Pancreas (tissue), 10 donors: ENCODE measurements around the gene ORM2. TPM values are rescaled to one million over a fixed set of nuclear protein-coding genes. Genes with fewer than 3 reads are reported as not detected.

ENCODE experiments used
- ATAC-seq, 4 donors: fragments of 200-7000 bp; cut with Tn5 transposase; one replicate each; pipeline versions ENCODE4 v1.8.0 to v1.9.1; 2020; ENCODE audit warnings: mild to moderate bottlenecking in 4 of 4, moderate library complexity in 4 of 4
- DNase-seq, 6 donors: peaks; one replicate each; pipeline ENCODE4 v3.0.0-alpha.2; 2020
- FAIRE-seq: peaks from 2 replicates; lab custom pipeline; 2012; peaks lifted over from hg19 to GRCh38; lab: Jason Lieb, UNC
- H3K27ac ChIP-seq, 4 donors: fragments of 200-600 bp; sonication (generic); 1 replicate in 3 of 4; 2 replicates in 1 of 4; pipeline versions ENCODE4 v1.5.0 to v1.8.0; 2020
- H3K27me3 ChIP-seq, 4 donors: fragments of 200-600 bp; one replicate each; pipeline ENCODE4 v1.8.0; 2021
- H3K36me3 ChIP-seq, 3 donors: fragments of 200-600 bp; sonication (generic) in 1 of 3; one replicate each; pipeline versions ENCODE4 v1.5.0 to v1.8.0; 2020 to 2021
- H3K4me1 ChIP-seq, 3 donors: fragments of 200-600 bp; one replicate each; pipeline ENCODE4 v1.8.0; 2021
- H3K4me3 ChIP-seq, 4 donors: fragments of 200-600 bp; sonication (generic) in 2 of 4; one replicate each; pipeline versions ENCODE4 v1.5.0 to v1.8.0; 2020 to 2021
- H3K9me3 ChIP-seq, 4 donors: fragments of 200-600 bp; one replicate each; pipeline ENCODE4 v1.8.0; 2021
- WGBS, 2 donors: extraction: QIAGEN DNeasy Blood & Tissue Kit; methylation state at CpG; one replicate each; pipeline ENCODE4 v1.1.7; 2013; 5-methylcytosine and 5-hydroxymethylcytosine counted together
- intact Hi-C, 3 donors: fragments of 100-400 bp; cut with DNase I; formaldehyde crosslinking; loops; one replicate each; pipeline versions ENCODE4 v1.11.1 to v1.14.2; 2022
- polyA plus RNA-seq, 2 donors: library from polyadenylated mRNA; stranded (reverse); fragments of 200-250 nt; gene quantifications; one replicate each; pipeline ENCODE4 v1.2.3, GENCODE V29; 2013
- total RNA-seq, 6 donors: library from RNA; stranded (reverse); fragmentation: NEBNext Ultra II Directional in 4 of 6; extraction: Animal tissue kit (Norgen Biotek cat#: 25700) in 4 of 6; gene quantifications; one replicate each; pipeline versions ENCODE4 v1.2.1 to v1.2.4, GENCODE V29; 2021 to 2023
- TF ChIP-seq, protein P1 (sequence below), 4 donors: fragments of 200-600 bp; sonication (generic) in 3 of 4; IDR thresholded peaks; one replicate each; pipeline versions ENCODE4 v1.5.0 to v1.8.0; 2021; ENCODE audit warnings: antibody characterized with exemption in 4 of 4
- donor health status: healthy with polysubstance abuse.
- donor health status: DM: no; HTN: no; CAD: no; lungs with moderate emphysema.
- donor health status: DM: no; HTN: no; CAD: no.
- donor health status: control.
- donor health status: control.
- donor health status: Bipolar disorder and iron deficiency.
- donor health status: DM: yes; HTN: yes; CAD: no.
- donor health status: DM: no; HTN: no; CAD: no.
- donor health status: DM: no; HTN: no; CAD: no.
- donor health status: DM: yes; HTN: yes; CAD: no.

Gene ORM2
- total and polyA plus RNA-seq, 8 donors: 0.12 to 3.1 (median 0.50) TPM; not detected in 4

DNA sequence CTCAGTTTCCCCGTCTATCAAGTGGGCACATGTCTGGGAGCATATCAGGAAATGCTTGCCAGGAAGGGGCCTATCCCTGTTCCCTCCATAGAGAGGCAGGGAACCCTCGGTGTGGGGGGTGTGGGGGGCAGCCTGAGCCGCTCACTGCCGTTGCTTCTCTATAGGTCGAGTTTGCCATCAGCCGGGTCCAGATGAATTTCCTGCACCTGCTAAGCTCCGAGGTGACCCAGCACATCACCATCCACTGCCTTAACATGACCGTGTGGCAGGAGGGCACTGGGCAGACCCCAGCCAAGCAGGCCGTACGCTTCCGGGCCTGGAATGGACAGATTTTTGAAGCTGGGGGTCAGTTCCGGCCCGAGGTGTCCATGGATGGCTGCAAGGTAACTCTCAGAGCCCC, 20.6 kb upstream of the ORM2 start:
- FAIRE-seq (no peak), ATAC-seq (no peak), DNase-seq (peak in 3 of 6 donors; percentile 3 to 37 (median 8))
- Histone ChIP-seq H3K27ac (no peak overlapping the region), H3K27me3 (no peaks in the 10 kb centered on the region), H3K9me3 (no peaks in the 10 kb centered on the region), H3K4me1 (no peaks in the 10 kb centered on the region), H3K36me3 (peaks cover 0 to 6% (median 0%) of the 10 kb centered on the region in 3 donors), H3K4me3 (no peak overlapping the region)
- TF ChIP-seq, protein P1, sequence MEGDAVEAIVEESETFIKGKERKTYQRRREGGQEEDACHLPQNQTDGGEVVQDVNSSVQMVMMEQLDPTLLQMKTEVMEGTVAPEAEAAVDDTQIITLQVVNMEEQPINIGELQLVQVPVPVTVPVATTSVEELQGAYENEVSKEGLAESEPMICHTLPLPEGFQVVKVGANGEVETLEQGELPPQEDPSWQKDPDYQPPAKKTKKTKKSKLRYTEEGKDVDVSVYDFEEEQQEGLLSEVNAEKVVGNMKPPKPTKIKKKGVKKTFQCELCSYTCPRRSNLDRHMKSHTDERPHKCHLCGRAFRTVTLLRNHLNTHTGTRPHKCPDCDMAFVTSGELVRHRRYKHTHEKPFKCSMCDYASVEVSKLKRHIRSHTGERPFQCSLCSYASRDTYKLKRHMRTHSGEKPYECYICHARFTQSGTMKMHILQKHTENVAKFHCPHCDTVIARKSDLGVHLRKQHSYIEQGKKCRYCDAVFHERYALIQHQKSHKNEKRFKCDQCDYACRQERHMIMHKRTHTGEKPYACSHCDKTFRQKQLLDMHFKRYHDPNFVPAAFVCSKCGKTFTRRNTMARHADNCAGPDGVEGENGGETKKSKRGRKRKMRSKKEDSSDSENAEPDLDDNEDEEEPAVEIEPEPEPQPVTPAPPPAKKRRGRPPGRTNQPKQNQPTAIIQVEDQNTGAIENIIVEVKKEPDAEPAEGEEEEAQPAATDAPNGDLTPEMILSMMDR (IDR thresholded peaks at IDR 0.05): no peak
- intact Hi-C loops: no loop called here
- 90 to 92% methylated on average over 13 of the region's 13 CpGs for WGBS, 2 donors

DNA sequence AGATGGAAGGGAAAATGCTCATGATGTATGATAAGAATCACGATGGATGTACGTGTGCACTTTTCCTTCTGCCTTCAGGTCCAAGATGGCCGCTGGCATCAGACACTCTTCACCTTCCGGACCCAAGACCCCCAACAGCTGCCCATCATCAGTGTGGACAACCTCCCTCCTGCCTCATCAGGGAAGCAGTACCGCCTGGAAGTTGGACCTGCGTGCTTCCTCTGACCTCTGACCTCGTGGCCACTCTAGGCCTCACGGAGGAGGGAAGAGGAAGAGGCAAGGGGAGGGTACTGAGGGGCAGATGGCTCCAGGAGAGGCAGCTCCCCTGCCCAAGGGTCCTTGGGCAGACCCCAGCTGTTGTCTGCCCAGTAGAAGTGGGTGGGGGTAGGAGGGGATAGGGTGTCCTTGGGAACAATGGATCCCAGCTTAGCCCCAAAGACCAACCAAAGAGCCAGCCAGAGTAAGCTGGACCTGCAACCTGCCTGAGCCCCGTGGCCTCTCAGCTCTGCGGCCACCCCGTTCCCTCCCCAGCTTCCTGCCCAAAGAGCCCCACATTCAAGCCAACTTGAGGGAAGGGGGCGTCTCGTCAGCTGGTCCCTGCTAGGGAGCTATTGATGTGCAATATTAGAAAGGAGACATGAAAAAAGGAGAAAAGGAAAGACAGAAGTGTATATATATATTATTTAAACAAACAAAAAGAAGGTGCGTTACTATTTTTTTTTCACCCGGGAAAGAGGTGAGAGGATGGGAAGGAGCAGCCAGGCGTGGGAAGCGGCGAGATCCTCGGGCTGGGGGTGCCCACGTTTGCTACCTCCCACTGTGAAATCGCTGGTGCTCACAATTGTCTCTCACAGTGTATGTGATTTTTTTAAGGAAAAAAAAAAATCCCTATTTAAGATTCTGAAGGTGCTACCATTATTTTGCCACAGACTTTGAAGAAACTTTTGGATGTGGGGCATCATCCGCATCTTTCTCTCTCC, 18.9 kb upstream of the ORM2 start:
- no peak overlapping the region for H3K27ac ChIP-seq
- ATAC-seq: no peak
- H3K4me3 ChIP-seq: no peak overlapping the region
- FAIRE-seq: no peak
- no peaks in the 10 kb centered on the region for H3K9me3 ChIP-seq
- H3K4me1 ChIP-seq: peaks cover 0 to 8% (median 0%) of the 10 kb centered on the region in 3 donors
- WGBS, 2 donors: 86 to 90% methylated on average over 22 of the region's 22 CpGs
- intact Hi-C loops: no loop called here
- no peaks in the 10 kb centered on the region for H3K27me3 ChIP-seq
- TF ChIP-seq, protein P1 (IDR thresholded peaks at IDR 0.05): no peak
- peak in 3 of 6 donors; percentile 4 to 35 (median 9) for DNase-seq
- peaks cover 0 to 6% (median 0%) of the 10 kb centered on the region in 3 donors for H3K36me3 ChIP-seq

DNA sequence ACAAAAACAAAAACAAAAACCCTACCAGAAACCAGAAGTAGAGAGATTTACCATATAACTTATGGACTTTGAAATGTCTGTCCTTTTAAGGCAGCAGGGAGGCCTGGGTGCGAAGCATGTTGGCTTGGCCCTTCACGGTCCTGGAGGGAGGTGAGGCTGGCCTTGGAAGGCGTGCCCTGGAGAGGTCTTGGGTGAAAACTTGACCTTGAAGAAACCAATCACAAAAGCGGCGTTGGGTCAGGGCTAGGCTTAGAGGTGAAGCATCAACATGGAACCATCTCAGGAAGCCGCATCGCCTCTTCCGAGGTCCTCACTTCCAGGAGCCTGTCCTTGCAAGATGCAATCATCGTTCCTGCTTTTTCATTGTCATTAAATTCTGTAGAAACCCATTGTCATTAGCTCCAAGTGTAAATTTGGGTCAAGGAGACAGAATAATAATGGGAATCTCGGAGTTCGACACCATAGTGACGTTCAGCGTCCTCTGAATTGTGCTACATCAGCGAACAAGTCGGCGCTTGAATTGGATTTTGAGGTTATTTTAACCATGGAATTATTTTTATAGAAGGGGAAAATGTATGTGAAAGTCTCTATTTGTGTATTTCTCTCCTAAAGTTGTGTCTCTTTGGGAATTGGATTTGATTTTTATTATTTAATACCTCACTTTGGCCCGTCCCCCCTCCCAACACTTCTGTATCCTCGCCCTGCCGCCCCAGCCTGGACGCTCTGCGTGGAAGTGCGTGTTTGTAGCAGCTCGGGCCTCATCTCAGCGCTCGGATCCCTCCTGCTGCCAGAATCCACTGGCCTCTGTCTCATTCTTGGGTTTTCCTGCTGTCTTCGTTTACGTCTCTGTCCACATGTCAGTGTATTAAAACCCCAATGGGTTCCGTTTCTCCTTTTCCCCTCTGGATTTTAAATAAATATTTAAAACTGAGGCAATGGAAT, 17.8 kb upstream of the ORM2 start:
- TF ChIP-seq, protein P1 (IDR thresholded peaks at IDR 0.05): no peak
- Histone ChIP-seq H3K4me1 (peaks cover 0 to 9% (median 0%) of the 10 kb centered on the region in 3 donors), H3K27ac (no peak overlapping the region), H3K4me3 (no peak overlapping the region), H3K27me3 (no peaks in the 10 kb centered on the region), H3K36me3 (peaks cover 0 to 6% (median 0%) of the 10 kb centered on the region in 3 donors), H3K9me3 (no peaks in the 10 kb centered on the region)
- ATAC-seq: no peak
- peak in 3 of 6 donors; percentile 5 to 44 (median 6) for DNase-seq
- no peak for FAIRE-seq
- 91 to 95% methylated on average over 28 of the region's 28 CpGs for WGBS, 2 donors
- intact Hi-C loops: no loop called here

DNA sequence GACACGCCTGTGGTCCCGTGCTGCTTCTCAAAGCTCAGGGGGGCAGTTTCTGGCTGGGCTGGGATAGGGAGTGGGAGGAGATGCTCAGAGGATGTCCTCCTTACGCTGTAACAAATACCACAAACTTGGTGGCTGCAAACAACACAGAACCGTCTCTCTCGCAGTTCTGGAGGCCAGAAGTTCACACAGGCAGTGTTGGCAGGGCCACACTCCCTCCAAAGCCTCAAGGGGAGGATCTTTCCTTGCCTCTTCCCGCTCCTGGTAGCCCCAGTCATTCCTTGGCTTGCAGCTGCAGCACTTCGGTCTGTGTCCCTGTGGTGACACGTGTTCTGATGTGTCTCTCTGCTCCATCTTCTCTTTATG, 17.2 kb upstream of the ORM2 start:
- TF ChIP-seq, protein P1 (IDR thresholded peaks at IDR 0.05): no peak
- Histone ChIP-seq H3K9me3 (no peaks in the 10 kb centered on the region), H3K36me3 (peaks cover 0 to 6% (median 0%) of the 10 kb centered on the region in 3 donors), H3K4me3 (no peak overlapping the region), H3K4me1 (peaks cover 0 to 9% (median 0%) of the 10 kb centered on the region in 3 donors), H3K27ac (no peak overlapping the region), H3K27me3 (no peaks in the 10 kb centered on the region)
- FAIRE-seq (no peak), DNase-seq (peak in 3 of 6 donors; percentile 1 to 14 (median 9)), ATAC-seq (no peak)
- intact Hi-C loops: no loop called here
- 85 to 86% methylated on average over 8 of the region's 8 CpGs for WGBS, 2 donors
